Endothelial cell of umbilical vein (primary cell): ENCODE measurements around the gene SPRING1. TPM values are rescaled to one million over a fixed set of nuclear protein-coding genes. Genes with fewer than 3 reads are reported as not detected.

Source experiments
- BruUV-seq: library from RNA; stranded (reverse); fragments of 400-500 nt; replicated peaks from 2 replicates; lab custom pipeline; 2021; lab: Mats Ljungman, UMichigan
- CTCF ChIA-PET: fragments of 300-600, 350-600 bp; sonication (Branson Sonifier 250); formaldehyde crosslinking; loops from one replicate; lab custom pipeline; 2021; ENCODE audit warnings: antibody characterized with exemption, inconsistent platforms; lab: Charles Lee
- POLR2A ChIA-PET: fragments of 300-600, 350-600 bp; sonication (Branson Sonifier 250); formaldehyde crosslinking; loops from one replicate; lab custom pipeline; 2021; ENCODE audit warnings: antibody characterized with exemption, inconsistent platforms; lab: Charles Lee
- DNase-seq: peaks from one replicate; pipeline ENCODE4 v3.0.0-alpha.2; 2011; ENCODE audit warnings: low read depth, low spot score
- FAIRE-seq: peaks from 2 replicates; lab custom pipeline; 2011; peaks lifted over from hg19 to GRCh38; lab: Jason Lieb, UNC
- H2AFZ ChIP-seq: 2 replicates; pipeline ENCODE4 v1.6.0; 2012; ENCODE audit warnings: low read depth, low read length, control low read depth, inconsistent platforms
- H3K27ac ChIP-seq: 2 replicates; pipeline ENCODE4 v1.5.1; 2011; ENCODE audit warnings: low read depth, mild to moderate bottlenecking, control low read depth, low read length, moderate library complexity; ENCODE audit not compliant: insufficient read depth
- H3K27me3 ChIP-seq, 2 experiments: 2 replicates each; pipeline versions ENCODE4 v1.6.0 to v1.6.1; 2011; ENCODE audit warnings: low read length in 2 of 2, mixed read lengths in 1 of 2; ENCODE audit not compliant: control insufficient read depth in 2 of 2, insufficient read depth in 2 of 2
- H3K36me3 ChIP-seq, 2 experiments: 2 replicates in 1 of 2; 3 replicates in 1 of 2; pipeline ENCODE4 v1.5.1; 2011; ENCODE audit warnings: low read length in 2 of 2, mild to moderate bottlenecking in 1 of 2, moderate library complexity in 1 of 2; ENCODE audit not compliant: control insufficient read depth in 2 of 2, insufficient read depth in 2 of 2; ENCODE audit errors: extremely low read depth in 1 of 2
- H3K4me1 ChIP-seq: 3 replicates; pipeline ENCODE4 v1.5.1; 2011; ENCODE audit warnings: mild to moderate bottlenecking, low read length; ENCODE audit not compliant: control insufficient read depth, insufficient read depth; ENCODE audit errors: extremely low read depth
- H3K4me2 ChIP-seq: 2 replicates; pipeline ENCODE4 v1.6.1; 2011; ENCODE audit warnings: low read length, control low read depth, mixed read lengths; ENCODE audit not compliant: insufficient read depth
- H3K4me3 ChIP-seq, 3 experiments: fragments of 200-600 bp in 1 of 3; sonication (generic), shearing (Covaris generic) in 1 of 3; replicated peaks in 1 of 3; 2 replicates each; pipeline ENCODE4 v1.5.1; 2011 to 2016; ENCODE audit warnings: control low read depth in 3 of 3, low read length in 3 of 3, mild to moderate bottlenecking in 2 of 3, inconsistent platforms in 1 of 3, low read depth in 1 of 3, moderate library complexity in 1 of 3; ENCODE audit not compliant: insufficient read depth in 1 of 3
- H3K79me2 ChIP-seq: 2 replicates; pipeline ENCODE4 v1.6.0; 2012; ENCODE audit warnings: low read length, inconsistent platforms; ENCODE audit not compliant: control insufficient read depth, insufficient read depth
- H3K9ac ChIP-seq: replicated peaks from 2 replicates; pipeline ENCODE3; 2011; ENCODE audit warnings: low read length, control low read depth; ENCODE audit not compliant: insufficient read depth; ENCODE audit errors: extremely low read depth
- H3K9me1 ChIP-seq: replicated peaks from 3 replicates; pipeline ENCODE4 v1.6.0; 2011; ENCODE audit warnings: mild to moderate bottlenecking, low read length; ENCODE audit not compliant: control insufficient read depth, insufficient read depth; ENCODE audit errors: extremely low read depth
- H3K9me3 ChIP-seq: replicated peaks from 2 replicates; pipeline ENCODE4 v1.5.1; 2012; ENCODE audit warnings: low read length, inconsistent platforms; ENCODE audit not compliant: control insufficient read depth, insufficient read depth
- H4K20me1 ChIP-seq: replicated peaks from 2 replicates; pipeline ENCODE3; 2011; ENCODE audit warnings: mild to moderate bottlenecking, low read length; ENCODE audit not compliant: control insufficient read depth, insufficient read depth; ENCODE audit errors: extremely low read depth
- EZH2 ChIP-seq: IDR thresholded peaks from 2 replicates; pipeline ENCODE4 v1.6.1; 2012; ENCODE audit warnings: borderline replicate concordance, low read depth, mild to moderate bottlenecking, moderate library complexity, low read length, inconsistent platforms; ENCODE audit not compliant: severe bottlenecking
- FOS ChIP-seq: IDR thresholded peaks from 2 replicates; pipeline ENCODE4 v1.6.1; 2011; ENCODE audit warnings: mild to moderate bottlenecking, low read length, moderate library complexity, borderline replicate concordance; ENCODE audit not compliant: insufficient read depth
- GATA2 ChIP-seq: IDR thresholded peaks from 2 replicates; pipeline ENCODE4 v1.7.0; 2011; ENCODE audit warnings: low read depth, mild to moderate bottlenecking, moderate library complexity, mixed read lengths, low read length; ENCODE audit not compliant: insufficient read length, insufficient read depth
- JUN ChIP-seq: IDR thresholded peaks from 2 replicates; pipeline ENCODE4 v1.6.1; 2011; ENCODE audit warnings: borderline replicate concordance, low read depth; ENCODE audit not compliant: insufficient read length, insufficient read depth
- MYC ChIP-seq: IDR thresholded peaks from one replicate; pipeline ENCODE4 v1.6.1; 2011; ENCODE audit warnings: mild to moderate bottlenecking, low read depth, low read length
- POLR2A ChIP-seq: IDR thresholded peaks from 2 replicates; pipeline ENCODE4 v1.6.1; 2012; ENCODE audit warnings: low read depth, mild to moderate bottlenecking, control low read depth, low read length
- POLR2AphosphoS5 ChIP-seq: IDR thresholded peaks from 2 replicates; pipeline ENCODE4 v1.6.1; 2012; ENCODE audit warnings: low read depth, mild to moderate bottlenecking, control low read depth, low read length, moderate library complexity; ENCODE audit not compliant: insufficient read depth
- dilution Hi-C: fragments of 300-500 bp; cut with MboI; formaldehyde crosslinking; loops from one replicate; pipeline ENCODE4 v1.15.0; 2019; ENCODE audit warnings: low sequenced_read_pairs; ENCODE audit not compliant: extremely low pct_ligation_motif_present
- intact Hi-C: fragments of 100-400 bp; cut with micrococcal nuclease; formaldehyde crosslinking; loops from one replicate; pipeline ENCODE4 v1.10.0; 2022
- polyA plus RNA-seq, 4 experiments: library from polyadenylated mRNA; depleted of rRNA in 3 of 4; stranded (reverse) in 3 of 4; unstranded in 1 of 4; fragments of >200 nt; gene quantifications; 2 replicates each; pipeline versions ENCODE4 v1.2.1 to v1.2.3, GENCODE V29; 2011 to 2012; ENCODE audit warnings: missing spikeins in 1 of 4
- total RNA-seq: library from RNA; stranded (reverse); gene quantifications from 2 replicates; pipeline ENCODE4 v1.2.3, GENCODE V29; 2021
- TF ChIP-seq, protein P1 (sequence below): IDR thresholded peaks from 2 replicates; pipeline ENCODE4 v1.6.1; 2011; ENCODE audit not compliant: insufficient read depth, insufficient read length
- TF ChIP-seq, protein P2 (sequence below), 2 donors: IDR thresholded peaks; 1 replicate in 1 of 2; 2 replicates in 1 of 2; pipeline ENCODE4 v1.5.1; 2011; ENCODE audit warnings: low read length in 2 of 2, mild to moderate bottlenecking in 2 of 2, moderate library complexity in 2 of 2, control low read depth in 1 of 2, inconsistent platforms in 1 of 2, low read depth in 1 of 2; ENCODE audit not compliant: insufficient read depth in 1 of 2; ENCODE audit errors: extremely low read depth in 1 of 2

The SPRING1 gene
- total and polyA plus RNA-seq, 2 donors (not counting 3 experiments of a cell fraction or from before 2014, with no cell fraction given) = 17.5 to 40.4 TPM

DNA sequence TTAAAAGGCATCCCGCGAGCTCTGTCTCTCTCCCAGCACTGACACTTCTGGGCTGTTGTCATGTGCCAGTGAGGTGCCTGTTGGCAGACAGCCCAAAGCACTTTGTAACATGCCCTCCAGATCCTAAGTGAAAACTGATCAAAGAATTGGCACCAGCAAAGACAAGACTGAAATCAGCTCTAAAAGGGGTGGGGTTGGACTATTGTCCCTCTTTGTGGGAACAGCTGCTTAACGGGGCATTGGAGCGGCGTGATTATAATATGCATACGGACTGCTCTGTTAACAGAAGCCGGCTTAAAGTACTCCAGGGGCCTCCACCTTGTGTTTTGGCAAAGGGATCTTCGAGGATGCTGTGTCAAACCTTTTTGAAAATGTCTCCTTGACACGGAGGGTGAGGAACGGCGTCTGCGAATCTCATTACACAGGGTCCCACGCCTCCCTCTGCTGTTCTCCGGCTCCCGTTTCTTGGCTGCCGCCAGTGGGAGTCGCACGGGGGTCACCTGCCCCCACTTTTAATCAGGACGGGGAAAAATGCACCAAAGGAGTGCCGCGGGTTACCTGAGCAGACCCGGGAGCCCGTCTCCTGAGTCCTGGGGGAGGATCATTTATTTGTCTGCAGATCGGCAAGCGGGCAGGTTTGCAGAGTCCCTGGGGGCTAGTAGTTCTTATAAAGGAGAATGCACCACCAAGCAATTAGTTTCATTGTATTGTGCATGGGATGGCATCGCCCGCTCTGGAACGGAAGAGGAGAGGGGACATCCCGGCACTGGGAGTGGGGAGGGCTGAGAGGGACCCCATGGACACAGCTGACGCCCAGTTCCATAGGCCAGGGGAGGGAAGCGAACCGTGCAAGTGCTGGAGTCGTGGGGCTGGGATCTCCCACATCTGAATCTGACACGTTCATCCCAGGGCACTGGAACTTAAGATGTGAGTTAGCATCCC, 44.3 kb downstream of the SPRING1 start:
- Histone ChIP-seq H3K9ac (no peak overlapping the region), H3K79me2 (no peaks in the 10 kb centered on the region), H3K4me3 (no peak overlapping the region), H3K27ac (no peak overlapping the region), H3K27me3 (peaks cover 24 to 26% of the 10 kb centered on the region in 2 experiments), H3K36me3 (no peaks in the 10 kb centered on the region), H2AFZ (no peak overlapping the region), H4K20me1 (no peaks in the 10 kb centered on the region), H3K9me3 (no peaks in the 10 kb centered on the region), H3K4me2 (no peak overlapping the region), H3K9me1 (no peaks in the 10 kb centered on the region), H3K4me1 (no peaks in the 10 kb centered on the region)
- ChIA-PET POLR2A (no interaction called here), CTCF (interaction anchor here (0.9 to 1.8 kb wide), 4 partner anchors 9 to 776 kb away, joined by 3 to 8 read pairs (median 5); no protein-coding TSS in a partner anchor)
- dilution Hi-C loops (no loop called here), intact Hi-C loops (no loop called here)
- BruUV-seq = no TSS peak
- DNase-seq = no peak
- no peak for TF ChIP-seq GATA2
- peak; percentile 80 for TF ChIP-seq EZH2
- FAIRE-seq = no peak

DNA sequence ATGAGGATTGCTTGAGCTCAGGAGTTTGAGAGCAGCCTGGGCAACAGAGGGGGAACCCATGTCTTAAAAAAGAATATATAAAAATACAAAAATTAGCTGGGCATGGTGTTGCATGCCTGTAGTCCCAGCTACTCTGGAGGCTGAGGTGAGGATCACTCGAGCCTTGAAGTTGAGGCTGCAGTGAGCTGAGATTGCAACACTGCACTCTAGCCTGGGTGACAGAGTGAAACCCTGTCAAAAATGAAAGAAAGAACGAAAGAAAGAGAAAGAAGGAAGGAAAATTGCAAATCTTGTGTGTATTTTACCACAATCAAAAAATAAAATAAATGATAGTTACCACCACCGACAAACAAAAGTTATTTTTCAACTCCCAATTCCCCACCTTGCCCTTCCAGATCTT, 45.3 kb downstream of the SPRING1 start:
- Histone ChIP-seq H3K9me3 (no peaks in the 10 kb centered on the region), H3K27me3 (peaks cover 24 to 26% of the 10 kb centered on the region in 2 experiments), H4K20me1 (no peaks in the 10 kb centered on the region), H3K27ac (no peak overlapping the region), H2AFZ (no peak overlapping the region), H3K9ac (no peak overlapping the region), H3K4me3 (no peak overlapping the region), H3K36me3 (no peaks in the 10 kb centered on the region), H3K4me1 (no peaks in the 10 kb centered on the region), H3K9me1 (no peaks in the 10 kb centered on the region), H3K4me2 (no peak overlapping the region), H3K79me2 (no peaks in the 10 kb centered on the region)
- CTCF ChIA-PET = interaction anchor here (0.9 to 1.8 kb wide), 4 partner anchors 8 to 775 kb away, joined by 3 to 8 read pairs (median 5); no protein-coding TSS in a partner anchor
- POLR2A ChIA-PET = no interaction called here
- intact Hi-C loops = no loop called here
- no peak for TF ChIP-seq POLR2AphosphoS5
- no peak for TF ChIP-seq EZH2
- TF ChIP-seq POLR2A = no peak
- no peak for TF ChIP-seq FOS
- no peak for TF ChIP-seq MYC
- TF ChIP-seq JUN = no peak
- no peak for TF ChIP-seq GATA2
- TF ChIP-seq, protein P1, sequence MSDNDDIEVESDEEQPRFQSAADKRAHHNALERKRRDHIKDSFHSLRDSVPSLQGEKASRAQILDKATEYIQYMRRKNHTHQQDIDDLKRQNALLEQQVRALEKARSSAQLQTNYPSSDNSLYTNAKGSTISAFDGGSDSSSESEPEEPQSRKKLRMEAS = no peak
- TF ChIP-seq, protein P2, sequence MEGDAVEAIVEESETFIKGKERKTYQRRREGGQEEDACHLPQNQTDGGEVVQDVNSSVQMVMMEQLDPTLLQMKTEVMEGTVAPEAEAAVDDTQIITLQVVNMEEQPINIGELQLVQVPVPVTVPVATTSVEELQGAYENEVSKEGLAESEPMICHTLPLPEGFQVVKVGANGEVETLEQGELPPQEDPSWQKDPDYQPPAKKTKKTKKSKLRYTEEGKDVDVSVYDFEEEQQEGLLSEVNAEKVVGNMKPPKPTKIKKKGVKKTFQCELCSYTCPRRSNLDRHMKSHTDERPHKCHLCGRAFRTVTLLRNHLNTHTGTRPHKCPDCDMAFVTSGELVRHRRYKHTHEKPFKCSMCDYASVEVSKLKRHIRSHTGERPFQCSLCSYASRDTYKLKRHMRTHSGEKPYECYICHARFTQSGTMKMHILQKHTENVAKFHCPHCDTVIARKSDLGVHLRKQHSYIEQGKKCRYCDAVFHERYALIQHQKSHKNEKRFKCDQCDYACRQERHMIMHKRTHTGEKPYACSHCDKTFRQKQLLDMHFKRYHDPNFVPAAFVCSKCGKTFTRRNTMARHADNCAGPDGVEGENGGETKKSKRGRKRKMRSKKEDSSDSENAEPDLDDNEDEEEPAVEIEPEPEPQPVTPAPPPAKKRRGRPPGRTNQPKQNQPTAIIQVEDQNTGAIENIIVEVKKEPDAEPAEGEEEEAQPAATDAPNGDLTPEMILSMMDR (IDR thresholded peaks at IDR 0.05; ENCODE audit: extremely low read depth in 1 of 2, insufficient read depth in 1 of 2, low read depth in 1 of 2, low read length in 2 of 2) = no peak
- DNase-seq (no peak), FAIRE-seq (no peak)
- dilution Hi-C loops = no loop called here
- BruUV-seq = no TSS peak
